Natural killer cell (primary cell): ENCODE data around the gene NXN. TPM values are rescaled to one million over a fixed set of nuclear protein-coding genes. Genes with fewer than 3 reads are reported as not detected.

Experiments
- ATAC-seq, 3 donors: fragments of 150-1000 bp in 2 of 3; fragments of 200-7000 bp in 1 of 3; cut with Tn5 transposase; 1 replicate in 1 of 3; 2 replicates in 2 of 3; pipeline ENCODE4 v1.10.0; 2021; ENCODE audit warnings: mild to moderate bottlenecking in 2 of 3, moderate library complexity in 2 of 3
- DNase-seq, 2 donors: peaks; one replicate each; pipeline versions ENCODE4 v3.0.0 to v3.0.0-alpha.2; 2013 to 2021; ENCODE audit warnings: mixed read lengths in 1 of 2
- H3K27ac ChIP-seq: one replicate; pipeline ENCODE4 v1.5.1; 2013; ENCODE audit warnings: mild to moderate bottlenecking, low read length
- H3K27me3 ChIP-seq: one replicate; pipeline ENCODE4 v1.6.1; 2013; ENCODE audit warnings: low read length; ENCODE audit not compliant: control insufficient read depth, insufficient read depth
- H3K36me3 ChIP-seq: one replicate; pipeline ENCODE4 v1.6.1; 2013; ENCODE audit warnings: low read length; ENCODE audit not compliant: control insufficient read depth, insufficient read depth
- H3K4me1 ChIP-seq: one replicate; pipeline ENCODE4 v1.6.1; 2013; ENCODE audit warnings: low read length; ENCODE audit not compliant: control insufficient read depth, insufficient read depth
- H3K4me3 ChIP-seq: one replicate; pipeline ENCODE4 v1.5.1; 2013; ENCODE audit warnings: low read length
- H3K9me3 ChIP-seq: one replicate; pipeline ENCODE4 v1.6.1; 2013; ENCODE audit warnings: low read length; ENCODE audit not compliant: control insufficient read depth, insufficient read depth
- H3K27ac Mint-ChIP-seq, 2 donors: one replicate each; pipeline ENCODE4 v1.8.0; 2022; ENCODE audit warnings: mild to moderate bottlenecking in 2 of 2, mixed read lengths in 2 of 2, moderate library complexity in 1 of 2
- H3K27me3 Mint-ChIP-seq, 2 donors: one replicate each; pipeline ENCODE4 v1.8.0; 2022; ENCODE audit warnings: low read depth in 2 of 2, mixed read lengths in 2 of 2
- H3K36me3 Mint-ChIP-seq: one replicate; pipeline ENCODE4 v1.8.0; 2022; ENCODE audit warnings: mixed read lengths
- H3K4me1 Mint-ChIP-seq, 2 donors: one replicate each; pipeline ENCODE4 v1.8.0; 2022; ENCODE audit warnings: mixed read lengths in 2 of 2
- H3K4me3 Mint-ChIP-seq: one replicate; pipeline ENCODE4 v1.8.0; 2022; ENCODE audit warnings: mild to moderate bottlenecking, moderate library complexity, mixed read lengths
- H3K9me3 Mint-ChIP-seq, 2 donors: one replicate each; pipeline ENCODE4 v1.8.0; 2022; ENCODE audit warnings: mixed read lengths in 2 of 2
- CTCF ChIP-seq: fragments of 200-600 bp; IDR thresholded peaks from one replicate; pipeline ENCODE4 v1.8.0; 2022; ENCODE audit warnings: antibody characterized with exemption
- WGBS: methylation state at CpG from one replicate; pipeline ENCODE4 v1.1.7; 2013; ENCODE audit warnings: missing lambda C conversion rate; ENCODE audit not compliant: insufficient coverage; 5-methylcytosine and 5-hydroxymethylcytosine counted together
- intact Hi-C: fragments of 100-400 bp; cut with micrococcal nuclease; formaldehyde crosslinking; loops from one replicate; pipeline ENCODE4 v1.14.2; 2022
- total RNA-seq, 4 donors: library from RNA; stranded (reverse); fragments of 120-200 nt in 1 of 4; gene quantifications; one replicate each; pipeline versions ENCODE4 v1.2.3 to v1.2.4, GENCODE V29; 2013 to 2022

Gene NXN
- total RNA-seq, 3 donors from 2014 or later (not counting 1 experiment from before 2014, with no cell fraction given): 0.14 to 0.55 TPM; not detected in 1

- H3K27me3 Mint-ChIP-seq: peaks cover 18 to 37% of the 10 kb centered on the region in 2 donors
Observed at GRCh38 chr17:968812-969730, 10.5 kb downstream of the NXN start.

GRCh38 chr17:967122-967521 lies 12.5 kb downstream of the NXN start:
- H3K27ac Mint-ChIP-seq: no peak overlapping the region
- no peaks in the 10 kb centered on the region for H3K36me3 Mint-ChIP-seq
- H3K9me3 Mint-ChIP-seq: no peaks in the 10 kb centered on the region
- ATAC-seq (no peak), DNase-seq (no peak)
- no peaks in the 10 kb centered on the region for H3K9me3 ChIP-seq
- no peaks in the 10 kb centered on the region for H3K4me1 Mint-ChIP-seq
- 90% methylated on average over 9 of the region's 9 CpGs for WGBS
- no peak overlapping the region for H3K27ac ChIP-seq
- peaks cover 14 to 31% of the 10 kb centered on the region in 2 donors for H3K27me3 Mint-ChIP-seq
- TF ChIP-seq CTCF: no peak
- H3K4me3 ChIP-seq: no peak overlapping the region
- no peaks in the 10 kb centered on the region for H3K4me1 ChIP-seq
- no peak overlapping the region for H3K4me3 Mint-ChIP-seq
- no peaks in the 10 kb centered on the region for H3K36me3 ChIP-seq
- intact Hi-C loops: no loop called here
- no peaks in the 10 kb centered on the region for H3K27me3 ChIP-seq

More at GRCh38 chr17:968812-969730, 10.5 kb downstream of the NXN start:
- Mint-ChIP-seq H3K4me3 (no peak overlapping the region), H3K27ac (no peak overlapping the region), H3K4me1 (no peaks in the 10 kb centered on the region), H3K9me3 (no peaks in the 10 kb centered on the region), H3K36me3 (no peaks in the 10 kb centered on the region)
- no peaks in the 10 kb centered on the region for H3K9me3 ChIP-seq
- H3K4me1 ChIP-seq: no peaks in the 10 kb centered on the region
- WGBS: 90% methylated on average over 24 of the region's 24 CpGs
- H3K27ac ChIP-seq: no peak overlapping the region
- no peaks in the 10 kb centered on the region for H3K36me3 ChIP-seq
- H3K27me3 ChIP-seq: no peaks in the 10 kb centered on the region
- intact Hi-C loops: no loop called here
- H3K4me3 ChIP-seq: no peak overlapping the region
- DNase-seq (no peak), ATAC-seq (no peak)
- TF ChIP-seq CTCF: no peak

- H3K27ac ChIP-seq: no peak overlapping the region
- no peaks in the 10 kb centered on the region for H3K36me3 ChIP-seq
- no peaks in the 10 kb centered on the region for H3K27me3 ChIP-seq
- no peak overlapping the region for H3K4me3 Mint-ChIP-seq
- ATAC-seq (no peak), DNase-seq (no peak)
- intact Hi-C loops: no loop called here
- no peaks in the 10 kb centered on the region for H3K36me3 Mint-ChIP-seq
- TF ChIP-seq CTCF: no peak
- no peak overlapping the region for H3K27ac Mint-ChIP-seq
- peaks cover 19 to 31% of the 10 kb centered on the region in 2 donors for H3K27me3 Mint-ChIP-seq
- H3K4me1 ChIP-seq: no peaks in the 10 kb centered on the region
- WGBS: 82% methylated on average over 12 of the region's 12 CpGs
- H3K9me3 Mint-ChIP-seq: no peaks in the 10 kb centered on the region
- no peaks in the 10 kb centered on the region for H3K9me3 ChIP-seq
- no peak overlapping the region for H3K4me3 ChIP-seq
- no peaks in the 10 kb centered on the region for H3K4me1 Mint-ChIP-seq
Observed at GRCh38 chr17:965311-965989, 14.1 kb downstream of the NXN start.
